Type B pancreatic cell (in vitro differentiated cells): Measurements from ENCODE around the gene ATP1A1. TPM values are rescaled to one million over a fixed set of nuclear protein-coding genes. Genes with fewer than 3 reads are reported as not detected.

Experiments used
- DNase-seq: peaks from one replicate; pipeline ENCODE4 v3.0.0; 2021; ENCODE audit warnings: mixed read lengths; ENCODE audit not compliant: unreplicated experiment; ENCODE audit errors: extremely low spot score
- H3K27ac Mint-ChIP-seq: 2 replicates; pipeline ENCODE4 v1.8.0; 2021; ENCODE audit warnings: mild to moderate bottlenecking, mixed read lengths
- H3K27me3 Mint-ChIP-seq: 2 replicates; pipeline ENCODE4 v1.8.0; 2021; ENCODE audit warnings: mixed read lengths
- H3K36me3 Mint-ChIP-seq: 2 replicates; pipeline ENCODE4 v1.8.0; 2021; ENCODE audit warnings: mixed read lengths
- H3K4me1 Mint-ChIP-seq: one replicate; pipeline ENCODE4 v1.8.0; 2021; ENCODE audit warnings: mixed read lengths; ENCODE audit not compliant: unreplicated experiment
- H3K4me3 Mint-ChIP-seq: 2 replicates; pipeline ENCODE4 v1.8.0; 2021; ENCODE audit warnings: mild to moderate bottlenecking, mixed read lengths
- H3K9me3 Mint-ChIP-seq: 2 replicates; pipeline ENCODE4 v1.8.0; 2021; ENCODE audit warnings: mixed read lengths
- total RNA-seq: library from RNA; stranded (reverse); gene quantifications from 2 replicates; pipeline ENCODE4 v1.2.1, GENCODE V29; 2021; ENCODE audit warnings: low replicate concordance
- TF ChIP-seq, protein P1 (sequence below): fragments of 200-600 bp; sonication (generic); conservative IDR thresholded peaks from 2 replicates; pipeline ENCODE4 v1.5.0; 2021; ENCODE audit warnings: antibody characterized with exemption, mild to moderate bottlenecking

ATP1A1 gene
- total RNA-seq, 1 donor from 2014 or later: 374 TPM

- Mint-ChIP-seq H3K36me3 (peaks cover 4% of the 10 kb centered on the region), H3K27me3 (no peaks in the 10 kb centered on the region), H3K27ac (peak overlapping the region; percentile 44), H3K4me1 (peaks cover 31% of the 10 kb centered on the region), H3K9me3 (no peaks in the 10 kb centered on the region), H3K4me3 (peak overlapping the region; percentile 61)
- no peak for DNase-seq
- TF ChIP-seq, protein P1, sequence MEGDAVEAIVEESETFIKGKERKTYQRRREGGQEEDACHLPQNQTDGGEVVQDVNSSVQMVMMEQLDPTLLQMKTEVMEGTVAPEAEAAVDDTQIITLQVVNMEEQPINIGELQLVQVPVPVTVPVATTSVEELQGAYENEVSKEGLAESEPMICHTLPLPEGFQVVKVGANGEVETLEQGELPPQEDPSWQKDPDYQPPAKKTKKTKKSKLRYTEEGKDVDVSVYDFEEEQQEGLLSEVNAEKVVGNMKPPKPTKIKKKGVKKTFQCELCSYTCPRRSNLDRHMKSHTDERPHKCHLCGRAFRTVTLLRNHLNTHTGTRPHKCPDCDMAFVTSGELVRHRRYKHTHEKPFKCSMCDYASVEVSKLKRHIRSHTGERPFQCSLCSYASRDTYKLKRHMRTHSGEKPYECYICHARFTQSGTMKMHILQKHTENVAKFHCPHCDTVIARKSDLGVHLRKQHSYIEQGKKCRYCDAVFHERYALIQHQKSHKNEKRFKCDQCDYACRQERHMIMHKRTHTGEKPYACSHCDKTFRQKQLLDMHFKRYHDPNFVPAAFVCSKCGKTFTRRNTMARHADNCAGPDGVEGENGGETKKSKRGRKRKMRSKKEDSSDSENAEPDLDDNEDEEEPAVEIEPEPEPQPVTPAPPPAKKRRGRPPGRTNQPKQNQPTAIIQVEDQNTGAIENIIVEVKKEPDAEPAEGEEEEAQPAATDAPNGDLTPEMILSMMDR: no peak
Observed at GRCh38 chr1:116415699-116416533, 42.9 kb downstream of the ATP1A1 start.

DNA sequence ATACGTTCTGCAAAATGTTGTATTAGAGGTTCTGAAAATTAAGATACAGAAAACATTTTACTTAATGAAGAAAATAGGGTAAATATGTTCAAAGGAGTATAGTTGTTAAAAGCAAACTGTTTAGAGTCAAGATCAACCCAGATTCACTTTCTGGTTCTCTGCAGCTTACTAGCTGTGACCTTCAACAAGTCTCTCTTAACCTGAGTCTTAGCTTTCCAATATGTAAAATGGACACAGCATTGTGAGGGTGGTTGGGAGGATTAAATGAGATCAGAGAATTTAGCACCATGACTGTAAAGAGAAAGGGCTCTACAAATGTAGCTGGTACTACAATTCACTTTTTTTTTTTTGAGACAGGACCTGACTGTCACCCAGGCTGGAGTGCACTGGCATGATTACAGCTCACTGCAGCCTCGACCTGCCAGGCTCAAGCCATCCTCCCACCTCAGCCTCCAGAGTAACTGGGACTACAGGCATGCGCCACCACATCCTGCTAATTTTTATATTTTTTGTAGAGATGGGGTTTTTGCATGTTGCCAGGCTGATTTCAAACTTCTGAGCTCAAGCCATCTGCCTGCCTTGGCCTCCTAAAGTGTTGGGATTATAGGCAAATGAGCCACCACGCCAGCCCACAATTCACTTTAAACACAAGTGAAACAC, 43.9 kb downstream of the ATP1A1 start:
- Mint-ChIP-seq H3K4me1 (peaks cover 28% of the 10 kb centered on the region), H3K27me3 (no peaks in the 10 kb centered on the region), H3K4me3 (peak overlapping the region; percentile 91), H3K27ac (peak overlapping the region; percentile 44), H3K36me3 (peaks cover 4% of the 10 kb centered on the region), H3K9me3 (no peaks in the 10 kb centered on the region)
- TF ChIP-seq, protein P1: no peak
- no peak for DNase-seq

DNA sequence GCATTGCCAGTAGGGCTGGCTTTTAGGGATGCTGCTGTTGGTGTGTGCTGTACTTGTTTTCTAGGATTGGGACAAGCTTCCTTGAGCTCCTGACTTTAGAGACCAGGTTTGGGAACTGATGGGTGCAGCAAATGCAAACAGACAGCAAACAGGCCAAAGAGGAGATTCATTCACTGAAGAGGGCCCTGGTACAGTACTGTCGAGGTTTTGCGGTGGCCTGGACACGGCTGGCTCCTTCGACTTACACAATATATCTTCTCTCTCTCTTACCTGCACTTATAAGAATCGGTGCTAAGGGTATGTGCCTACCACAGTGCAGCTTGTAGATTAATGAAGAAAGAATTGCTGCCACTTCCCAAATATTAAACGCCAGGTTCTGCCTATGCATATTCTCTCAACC, 44.6 kb downstream of the ATP1A1 start:
- Mint-ChIP-seq H3K36me3 (peaks cover 4% of the 10 kb centered on the region), H3K4me3 (peak overlapping the region; percentile 91), H3K4me1 (peaks cover 26% of the 10 kb centered on the region), H3K27me3 (no peaks in the 10 kb centered on the region), H3K27ac (peak overlapping the region; percentile 82), H3K9me3 (no peaks in the 10 kb centered on the region)
- TF ChIP-seq, protein P1: no peak
- no peak for DNase-seq

DNA sequence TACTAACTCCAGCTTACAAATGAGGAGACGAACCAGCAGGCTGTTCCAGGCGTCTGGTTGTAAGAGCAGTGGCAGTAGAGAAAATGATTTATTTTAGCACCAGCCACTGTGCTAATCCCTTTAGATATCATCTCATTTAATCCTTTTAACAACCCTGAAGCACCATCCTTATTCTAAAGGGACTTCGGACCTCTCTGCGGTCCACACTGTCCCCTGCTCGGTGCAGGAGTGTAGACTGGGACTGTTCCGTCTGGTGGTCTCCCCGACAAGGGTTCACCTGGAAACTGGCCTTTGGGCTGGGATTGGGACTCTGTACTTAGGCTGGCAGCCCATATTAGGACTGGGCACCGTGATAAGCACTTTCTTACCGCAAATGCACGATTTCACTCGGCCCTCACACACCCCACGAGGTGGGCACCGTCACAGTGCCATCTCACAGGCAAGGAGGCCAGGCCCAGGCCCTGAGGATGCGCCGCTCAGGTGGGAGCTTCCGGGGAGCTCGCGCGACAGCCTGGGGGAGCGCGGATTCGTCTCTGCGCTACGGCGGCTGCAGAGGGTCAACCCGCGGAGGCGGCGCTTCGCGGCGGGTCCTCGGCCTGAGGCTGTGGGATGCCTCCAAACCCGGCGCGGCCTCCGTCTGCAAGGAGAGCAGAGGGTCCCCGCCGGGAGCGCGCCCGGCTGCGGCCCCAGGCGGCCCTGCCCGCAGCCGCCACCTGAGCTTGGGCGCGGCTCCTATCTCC, 45.2 kb downstream of the ATP1A1 start:
- DNase-seq: peak; percentile 88
- peak overlapping the region; percentile 91 for H3K4me3 Mint-ChIP-seq
- H3K4me1 Mint-ChIP-seq: peaks cover 26% of the 10 kb centered on the region
- H3K27me3 Mint-ChIP-seq: no peaks in the 10 kb centered on the region
- TF ChIP-seq, protein P1: no peak
- H3K27ac Mint-ChIP-seq: peak overlapping the region; percentile 82
- no peaks in the 10 kb centered on the region for H3K36me3 Mint-ChIP-seq
- no peaks in the 10 kb centered on the region for H3K9me3 Mint-ChIP-seq

GRCh38 chr1:116420417-116421200, 47.6 kb downstream of the ATP1A1 start:
- no peak overlapping the region for H3K27ac Mint-ChIP-seq
- H3K4me1 Mint-ChIP-seq: peaks cover 23% of the 10 kb centered on the region
- TF ChIP-seq, protein P1: no peak
- no peaks in the 10 kb centered on the region for H3K9me3 Mint-ChIP-seq
- DNase-seq: no peak
- peak overlapping the region; percentile 53 for H3K4me3 Mint-ChIP-seq
- H3K27me3 Mint-ChIP-seq: peaks cover 6% of the 10 kb centered on the region
- H3K36me3 Mint-ChIP-seq: no peaks in the 10 kb centered on the region
